C4-2B (cell line): ENCODE results near the gene BSPRY.

ENCODE experiments used
- H3K27ac ChIP-seq: fragments of 450-650 bp; 2 replicates; pipeline ENCODE4 v1.5.1; 2017
- ZFX ChIP-seq: fragments of 450-650 bp; IDR thresholded peaks from 2 replicates; pipeline ENCODE4 v1.6.1; 2017
- TF ChIP-seq, protein P1 (sequence below): fragments of 450-650 bp; conservative IDR thresholded peaks from 2 replicates; pipeline ENCODE4 v1.5.1; 2017; ENCODE audit warnings: mild to moderate bottlenecking

The BSPRY gene

DNA sequence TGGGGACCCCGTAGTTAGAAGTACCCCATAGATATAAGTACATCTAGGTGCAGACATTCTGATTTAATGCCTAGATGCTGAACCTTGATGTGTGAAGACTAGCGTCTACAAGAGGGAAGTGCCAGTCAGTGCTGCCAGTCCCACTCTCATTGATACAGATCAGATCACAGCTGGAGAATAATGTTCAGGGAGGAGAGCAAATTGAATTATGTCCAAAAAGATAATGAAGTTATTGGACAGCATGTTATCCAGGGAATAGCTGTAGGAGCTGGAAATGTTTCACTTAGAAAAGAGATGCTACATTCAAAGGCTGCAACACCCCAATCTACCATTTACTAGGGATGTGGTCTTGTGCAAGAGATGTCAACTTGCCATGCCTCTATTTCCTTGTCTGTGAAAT is 30.3 kb upstream of the BSPRY start:
- no peak for TF ChIP-seq ZFX
- TF ChIP-seq, protein P1, sequence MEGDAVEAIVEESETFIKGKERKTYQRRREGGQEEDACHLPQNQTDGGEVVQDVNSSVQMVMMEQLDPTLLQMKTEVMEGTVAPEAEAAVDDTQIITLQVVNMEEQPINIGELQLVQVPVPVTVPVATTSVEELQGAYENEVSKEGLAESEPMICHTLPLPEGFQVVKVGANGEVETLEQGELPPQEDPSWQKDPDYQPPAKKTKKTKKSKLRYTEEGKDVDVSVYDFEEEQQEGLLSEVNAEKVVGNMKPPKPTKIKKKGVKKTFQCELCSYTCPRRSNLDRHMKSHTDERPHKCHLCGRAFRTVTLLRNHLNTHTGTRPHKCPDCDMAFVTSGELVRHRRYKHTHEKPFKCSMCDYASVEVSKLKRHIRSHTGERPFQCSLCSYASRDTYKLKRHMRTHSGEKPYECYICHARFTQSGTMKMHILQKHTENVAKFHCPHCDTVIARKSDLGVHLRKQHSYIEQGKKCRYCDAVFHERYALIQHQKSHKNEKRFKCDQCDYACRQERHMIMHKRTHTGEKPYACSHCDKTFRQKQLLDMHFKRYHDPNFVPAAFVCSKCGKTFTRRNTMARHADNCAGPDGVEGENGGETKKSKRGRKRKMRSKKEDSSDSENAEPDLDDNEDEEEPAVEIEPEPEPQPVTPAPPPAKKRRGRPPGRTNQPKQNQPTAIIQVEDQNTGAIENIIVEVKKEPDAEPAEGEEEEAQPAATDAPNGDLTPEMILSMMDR = no peak

DNA sequence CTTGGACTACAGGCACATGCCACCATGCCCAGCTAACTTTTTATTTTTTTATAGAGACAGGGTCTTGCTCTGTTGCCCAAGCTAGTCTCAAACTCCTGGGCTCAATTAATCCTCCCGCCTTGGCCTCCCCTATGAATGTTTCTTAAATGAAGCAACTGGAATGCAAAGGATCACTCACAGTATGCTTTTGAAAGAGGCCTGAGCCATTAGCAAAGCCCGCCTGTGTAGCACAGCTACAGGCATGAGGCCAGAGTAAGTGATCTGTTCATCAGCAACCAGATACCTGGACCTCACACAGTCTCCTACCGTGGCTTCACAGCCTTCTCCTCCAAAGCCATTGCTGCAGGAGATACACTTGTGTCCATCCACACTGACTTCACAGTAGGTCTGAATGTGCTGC is 29.3 kb upstream of the BSPRY start:
- TF ChIP-seq ZFX = no peak
- TF ChIP-seq, protein P1 = no peak
- no peak overlapping the region for H3K27ac ChIP-seq

More for the DNA sequence above, 30.3 kb upstream of the BSPRY start:
- no peak overlapping the region for H3K27ac ChIP-seq

DNA sequence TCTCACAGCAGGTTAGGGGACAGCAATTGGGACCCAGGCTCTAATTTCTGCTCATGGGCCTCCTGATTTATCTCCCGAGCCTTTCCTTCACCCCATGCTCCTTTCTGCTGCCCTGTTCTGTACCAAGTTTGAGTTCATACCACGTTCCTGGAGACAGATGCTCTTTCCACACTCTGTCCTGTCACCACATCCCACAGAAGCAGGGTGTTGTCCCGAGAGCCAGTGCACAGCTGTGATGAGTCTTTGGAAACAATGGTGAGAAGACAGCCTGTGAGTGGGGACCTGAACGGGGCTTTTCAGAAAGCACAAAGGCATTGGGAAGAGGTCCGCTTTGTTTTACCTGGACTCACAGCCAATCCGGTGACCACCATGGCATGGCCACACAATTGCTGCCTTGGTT is 26.7 kb upstream of the BSPRY start:
- no peak overlapping the region for H3K27ac ChIP-seq
- no peak for TF ChIP-seq ZFX
- TF ChIP-seq, protein P1 = no peak

DNA sequence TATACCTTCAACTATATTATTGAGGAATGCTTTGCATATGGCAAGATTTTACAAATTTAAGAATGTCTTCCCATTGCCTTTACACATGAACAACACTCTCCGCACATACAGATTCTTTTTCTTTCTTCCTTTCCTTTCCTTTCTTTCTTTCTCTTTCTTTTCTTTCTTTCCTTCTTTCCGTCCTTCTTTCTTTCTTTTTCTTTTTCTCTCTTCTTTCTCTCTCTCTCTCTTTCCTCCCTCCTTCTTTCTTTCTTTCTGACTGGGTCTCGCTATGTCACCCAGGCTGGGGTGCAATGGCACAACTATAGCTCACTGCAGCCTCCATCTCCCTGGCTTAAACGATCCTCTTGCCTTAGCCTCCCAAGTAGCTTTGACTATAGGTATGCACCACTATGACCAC is 23.1 kb upstream of the BSPRY start:
- no peak for TF ChIP-seq ZFX
- TF ChIP-seq, protein P1 = no peak
- H3K27ac ChIP-seq = no peak overlapping the region

DNA sequence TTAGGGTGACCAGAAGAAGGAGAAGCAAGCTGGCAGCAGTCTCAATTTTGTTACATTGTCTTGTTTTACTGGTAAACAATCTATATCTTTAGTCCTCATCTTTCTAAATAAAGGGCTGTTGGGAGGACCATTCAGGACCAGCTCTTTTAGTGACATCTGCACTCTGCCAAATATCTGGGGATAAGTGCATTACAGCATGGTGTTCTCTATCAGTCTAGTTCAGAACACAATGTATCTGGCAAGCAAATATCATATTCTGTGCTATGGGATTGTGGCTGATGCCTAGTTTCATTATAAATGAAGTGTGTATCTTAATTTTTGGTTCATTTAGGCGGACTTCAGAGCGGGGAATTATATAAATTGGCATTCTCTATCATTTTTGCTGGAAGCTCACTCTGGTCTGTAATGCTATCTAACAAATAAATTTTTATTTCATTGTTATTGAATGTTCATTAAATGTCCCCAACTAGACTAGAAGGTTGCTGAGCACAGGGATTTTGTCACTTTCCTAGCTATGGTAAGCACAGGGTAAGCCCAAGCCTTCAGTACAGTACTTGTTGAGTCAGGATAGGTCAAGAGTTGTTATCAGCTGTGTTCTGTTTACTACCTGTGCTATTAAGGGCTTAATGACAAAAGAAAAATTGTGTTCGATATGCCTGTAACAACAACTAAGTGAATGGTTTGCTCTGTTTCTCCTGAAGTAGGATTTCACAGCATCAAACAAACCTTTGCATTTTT is 21.1 kb upstream of the BSPRY start:
- TF ChIP-seq ZFX = no peak
- TF ChIP-seq, protein P1 = no peak
- no peak overlapping the region for H3K27ac ChIP-seq

DNA sequence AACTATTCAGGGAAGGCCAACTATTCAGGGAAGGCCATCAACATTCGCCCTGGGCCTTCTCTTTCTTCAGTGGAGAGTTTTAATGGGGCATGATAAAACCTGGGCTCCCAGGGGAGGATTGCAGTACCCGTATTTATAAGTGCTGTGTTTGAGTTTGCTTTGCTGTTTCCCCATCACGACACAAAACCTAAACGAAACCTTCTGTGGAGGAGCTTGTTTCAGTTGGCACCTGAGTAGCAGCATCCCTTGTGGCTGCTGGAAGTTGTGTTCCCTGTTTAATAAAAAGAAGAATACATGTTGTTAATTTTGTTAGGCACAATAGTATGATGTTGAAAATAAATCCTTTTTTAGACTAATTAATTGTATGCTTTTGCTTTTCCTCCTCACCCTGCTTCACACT is 17.6 kb upstream of the BSPRY start:
- TF ChIP-seq, protein P1 = no peak
- H3K27ac ChIP-seq = no peak overlapping the region

DNA sequence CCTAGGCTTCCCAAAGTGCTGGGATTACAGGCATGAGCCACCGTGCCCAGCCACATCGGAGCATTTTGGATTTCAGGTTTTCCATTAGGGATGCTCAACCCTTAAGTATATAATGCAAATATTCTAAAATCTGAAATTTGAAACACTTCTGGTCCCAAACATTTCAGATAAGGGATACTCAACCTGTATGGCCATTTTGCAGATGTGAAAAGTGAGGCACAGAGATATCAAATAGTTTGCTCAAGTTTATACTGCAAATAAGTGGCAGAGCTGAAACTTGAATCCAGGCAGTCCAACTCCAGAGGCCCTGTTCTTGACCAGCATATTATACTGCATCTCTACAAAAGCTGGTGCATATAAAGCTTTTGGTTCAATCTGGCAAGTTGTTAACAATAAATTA is 11.6 kb upstream of the BSPRY start:
- H3K27ac ChIP-seq = no peak overlapping the region
- TF ChIP-seq, protein P1 = no peak
- no peak for TF ChIP-seq ZFX
